HG03575 (cell line): ENCODE data around the gene RRAGC.
"Not testable (repeated sequence)": the region's sequence is repeated elsewhere in the genome, so short reads cannot be mapped to it uniquely, and the experiment has no call there.

ENCODE experiments used
- ATAC-seq: cut with Tn5 transposase; IDR thresholded peaks from one replicate; pipeline ENCODE4 v1.9.1; 2021; ENCODE audit not compliant: unreplicated experiment, insufficient number of reproducible peaks, low FRiP score; ENCODE audit errors: extremely low read depth

RRAGC gene

DNA sequence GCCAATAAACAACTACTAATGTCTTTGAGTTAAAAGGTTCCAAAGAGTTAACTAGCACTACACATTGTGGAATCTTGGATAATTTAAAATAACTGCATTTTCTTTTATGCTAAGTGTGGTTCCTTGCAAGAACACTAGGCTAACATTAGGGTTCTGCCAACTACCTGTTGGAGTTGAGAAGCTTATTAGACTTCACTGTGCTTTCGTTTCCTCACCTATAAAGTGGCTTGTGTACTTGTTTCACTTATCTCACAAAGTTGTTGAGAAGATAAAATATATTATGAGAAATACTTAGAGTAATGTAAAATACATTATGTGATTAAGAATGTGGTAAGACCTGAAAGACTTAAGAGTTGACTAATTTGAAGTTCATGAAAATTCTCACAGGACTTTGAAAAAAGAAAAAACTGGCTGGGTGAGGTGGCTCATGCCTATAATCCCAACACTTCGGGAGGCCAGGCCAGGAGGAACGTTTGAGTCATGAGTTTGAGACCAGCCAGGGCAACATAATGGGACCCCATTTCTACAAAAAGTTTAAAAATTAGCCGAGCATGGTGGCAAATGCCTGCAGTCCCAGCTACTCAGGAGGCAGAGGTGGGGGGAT is 5.6 kb upstream of the RRAGC start:
- no peak for ATAC-seq

DNA sequence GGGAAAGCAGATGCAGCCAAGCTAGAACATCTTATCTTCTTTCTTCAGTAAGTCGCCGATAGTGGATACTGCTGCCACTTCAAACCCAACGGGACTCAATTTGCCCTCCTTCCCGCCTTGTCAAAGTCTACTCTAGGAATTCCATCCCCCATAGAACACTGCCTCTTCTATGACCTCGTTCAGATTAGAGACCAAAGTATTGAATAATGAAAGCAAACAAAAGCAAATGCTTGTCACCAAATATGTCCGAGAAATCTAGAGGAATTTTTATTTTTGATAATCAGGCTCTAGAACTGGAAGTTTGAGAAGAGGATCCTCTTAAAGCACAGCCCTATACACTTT is 853 bp upstream of the RRAGC start:
- ATAC-seq, result no peak

DNA sequence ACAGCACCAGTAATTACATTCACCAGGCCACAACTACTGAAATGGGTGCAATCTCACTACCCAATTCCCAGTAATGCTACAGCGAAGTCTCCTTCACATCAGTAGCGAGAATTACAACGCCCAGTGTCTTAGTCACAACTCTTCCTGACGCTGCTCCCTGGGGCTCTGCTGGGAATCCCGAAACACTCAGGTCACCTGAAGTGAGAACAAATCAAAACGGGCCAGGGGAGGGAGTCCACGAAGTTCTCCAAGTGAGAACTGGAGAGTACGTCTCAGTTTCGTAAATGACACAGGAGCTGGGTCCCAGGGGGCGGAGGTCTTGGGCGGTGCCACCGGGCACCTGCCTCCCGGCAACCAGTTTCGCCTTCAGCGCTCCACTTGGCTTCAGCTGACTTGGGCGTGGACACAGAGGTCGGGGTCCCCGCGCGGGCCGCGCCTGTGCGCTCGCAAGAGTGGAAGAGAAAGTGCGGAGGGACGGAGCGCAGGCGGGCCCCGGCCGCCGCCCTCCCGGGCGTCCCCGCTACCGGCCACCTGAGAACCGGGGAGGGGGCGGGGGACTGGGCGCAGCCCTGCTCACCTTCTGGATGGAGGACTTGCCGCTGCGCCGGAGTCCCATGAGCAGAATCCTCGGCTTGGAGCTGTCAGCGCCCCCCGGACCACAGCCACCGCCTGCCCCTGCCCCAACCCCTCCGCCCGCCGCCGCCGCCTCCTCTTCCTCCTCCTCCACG is 575 bp downstream of the RRAGC start:
- no peak for ATAC-seq

DNA sequence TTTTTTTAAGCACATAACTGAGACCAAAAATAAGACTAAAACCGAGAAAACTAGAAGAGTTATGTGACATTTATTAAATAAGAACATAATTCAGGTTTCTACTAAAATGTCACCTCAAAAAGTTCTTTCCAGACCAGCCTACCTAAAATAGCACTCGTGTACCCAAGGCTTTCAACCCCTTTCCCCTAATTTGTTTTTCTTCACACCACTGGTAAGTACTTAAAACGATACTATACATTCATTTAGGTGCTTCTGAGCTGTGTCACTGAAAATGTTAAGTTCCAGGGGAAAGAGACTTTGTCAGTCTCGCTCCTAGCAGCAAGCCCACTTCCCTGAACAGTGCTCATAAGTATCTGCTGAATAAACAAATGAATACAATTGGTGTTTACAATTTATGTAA is 6.8 kb downstream of the RRAGC start:
- no peak for ATAC-seq

DNA sequence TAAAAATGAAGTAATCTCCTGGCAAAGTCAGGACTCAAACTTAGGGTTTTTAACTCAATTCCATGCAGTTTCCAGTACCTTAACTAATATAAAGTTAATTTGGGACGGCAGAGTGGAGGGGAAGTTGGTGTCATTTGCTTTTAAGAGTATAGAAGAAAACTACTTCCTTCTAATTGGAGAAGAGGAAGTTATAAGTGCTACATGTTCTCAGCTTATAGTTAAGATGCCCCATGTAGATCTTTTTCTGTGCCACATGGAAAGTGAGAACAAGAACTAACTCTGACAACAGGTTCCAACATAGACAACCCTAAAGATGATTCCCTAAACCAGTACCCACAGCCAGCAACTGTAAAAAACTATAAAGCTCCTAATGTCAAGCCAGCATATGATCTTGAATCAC is 11.5 kb downstream of the RRAGC start:
- no peak for ATAC-seq

DNA sequence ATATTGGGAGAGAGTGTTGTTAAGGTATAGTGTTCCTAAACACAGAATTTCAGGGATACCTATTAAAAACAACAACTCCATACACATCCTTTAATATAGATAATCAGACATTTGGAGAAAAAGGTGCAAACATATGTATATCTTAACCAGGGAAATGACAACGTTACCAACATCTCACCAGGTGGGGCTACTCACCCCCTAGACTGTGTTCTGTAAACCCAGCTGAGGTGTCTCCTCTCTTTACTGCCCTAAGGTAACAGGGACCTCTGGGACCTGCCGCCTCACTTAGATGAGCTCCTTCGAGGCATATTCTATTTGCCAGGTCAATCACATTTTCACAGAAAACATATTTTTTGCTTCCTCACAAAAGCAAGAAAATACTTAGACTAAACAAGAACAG is 13.4 kb downstream of the RRAGC start:
- no peak for ATAC-seq

DNA sequence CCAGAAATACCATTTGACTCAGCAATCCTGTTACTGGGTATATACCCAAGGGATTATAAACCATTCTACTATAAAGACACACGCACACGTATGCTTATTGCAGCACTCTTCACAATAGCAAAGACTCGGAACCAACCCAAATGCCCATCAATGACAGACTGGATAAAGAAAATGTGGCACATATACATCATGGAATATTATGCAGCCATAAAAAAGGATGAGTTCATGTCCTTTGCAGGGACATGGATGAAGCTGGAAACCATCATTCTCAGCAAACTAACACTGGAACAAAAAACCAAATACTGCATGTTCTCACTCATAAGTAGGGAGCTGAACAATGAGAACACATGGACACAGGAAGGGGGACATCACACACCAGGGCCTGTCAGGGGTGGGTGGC is 14.5 kb downstream of the RRAGC start:
- not testable (repeated sequence) for ATAC-seq

DNA sequence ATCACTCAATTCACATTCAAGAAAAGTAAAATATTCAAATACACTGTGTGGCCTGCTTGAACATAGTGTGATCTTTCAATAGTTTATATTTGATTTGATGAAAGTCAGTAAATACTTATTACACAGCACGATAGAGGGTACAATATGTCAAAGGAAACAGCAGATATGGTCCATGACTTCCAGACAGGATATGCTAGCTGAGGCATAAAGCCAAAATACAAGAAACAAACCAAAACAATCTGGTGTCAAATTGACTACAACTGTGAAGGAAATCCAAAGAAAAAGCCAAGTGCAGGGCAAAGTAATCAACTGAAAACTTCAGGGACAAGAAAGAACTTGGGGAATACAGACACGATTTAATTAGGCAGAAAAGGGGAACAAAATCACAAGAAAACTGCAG is 19.3 kb downstream of the RRAGC start:
- no peak for ATAC-seq

DNA sequence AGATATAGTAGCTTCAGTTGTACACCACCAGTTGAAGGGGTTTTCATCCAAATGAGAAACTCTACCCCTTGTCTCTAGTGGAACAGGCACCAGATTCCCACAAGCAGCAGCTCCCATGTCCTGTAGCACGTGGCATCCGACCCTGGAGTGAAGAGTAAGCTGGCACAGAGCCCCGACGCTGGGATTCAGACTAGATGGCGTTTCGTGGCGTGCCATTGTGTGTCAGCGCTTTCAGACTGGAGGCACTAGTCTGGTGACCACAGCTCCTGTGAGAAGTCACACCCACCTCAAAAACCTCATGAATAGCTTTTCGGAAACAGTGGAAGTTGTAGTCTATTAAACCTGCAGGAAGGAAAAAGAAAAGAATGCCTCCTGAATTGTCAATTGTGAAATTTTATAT is 20.2 kb downstream of the RRAGC start:
- ATAC-seq, result no peak

DNA sequence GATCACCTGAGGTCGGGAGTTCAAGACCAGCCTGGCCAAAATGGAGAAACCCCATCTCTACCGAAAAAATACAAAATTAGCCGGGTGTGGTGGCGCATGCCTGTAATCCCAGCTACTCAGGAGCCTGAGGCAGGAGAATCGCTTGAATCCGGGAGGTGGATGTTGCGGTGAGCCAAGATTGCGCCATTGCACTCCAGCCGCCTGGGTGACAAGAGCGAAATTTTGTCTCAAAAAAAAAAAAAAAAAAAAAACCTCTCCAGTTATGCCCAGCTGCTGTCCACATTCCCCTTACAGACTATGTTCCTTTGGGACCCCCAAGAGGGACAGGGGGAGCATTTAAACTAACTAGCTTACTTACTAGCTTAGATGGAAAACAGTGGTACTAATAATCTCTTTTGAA is 23.3 kb downstream of the RRAGC start:
- not testable (repeated sequence) for ATAC-seq

DNA sequence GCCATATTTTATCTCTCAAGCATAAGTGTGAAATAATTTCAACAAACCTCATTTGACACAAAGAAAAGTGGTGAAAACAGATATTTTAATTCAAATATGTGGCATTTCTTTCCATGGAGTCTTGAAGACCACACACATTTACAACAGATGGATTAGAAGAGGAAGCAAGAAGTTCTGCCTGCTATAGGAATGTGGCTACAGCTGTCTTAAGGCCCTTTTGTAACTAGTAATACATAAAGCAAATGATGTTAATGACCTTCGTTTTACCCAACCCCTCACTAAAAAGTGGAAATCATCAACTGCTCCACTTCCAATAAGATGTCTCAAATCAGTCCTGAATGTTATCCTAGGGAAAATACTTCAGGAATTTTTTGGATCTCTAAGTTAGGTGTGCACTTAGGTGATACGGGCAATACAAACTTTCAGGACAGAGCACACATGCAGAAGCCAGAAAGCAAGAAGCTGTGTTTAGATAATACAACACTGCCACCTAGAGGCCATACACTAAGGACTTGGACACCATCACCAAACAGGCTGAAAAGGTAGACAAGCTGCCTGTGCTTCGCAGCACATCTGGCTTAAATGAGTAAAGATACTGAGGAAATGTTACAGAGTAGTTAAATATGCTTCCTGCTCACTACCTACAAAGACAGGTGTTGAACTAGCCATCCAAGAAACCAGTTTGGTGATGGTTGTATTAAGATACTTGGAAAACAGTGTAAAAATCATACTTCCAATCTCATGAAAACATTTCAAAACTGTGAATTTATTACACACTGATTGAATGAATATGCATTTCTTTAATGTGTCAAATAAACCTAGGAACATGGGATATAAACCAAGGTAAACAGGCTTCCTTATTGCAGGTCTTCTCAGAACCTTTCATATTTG is 24.4 kb downstream of the RRAGC start:
- ATAC-seq, result no peak

DNA sequence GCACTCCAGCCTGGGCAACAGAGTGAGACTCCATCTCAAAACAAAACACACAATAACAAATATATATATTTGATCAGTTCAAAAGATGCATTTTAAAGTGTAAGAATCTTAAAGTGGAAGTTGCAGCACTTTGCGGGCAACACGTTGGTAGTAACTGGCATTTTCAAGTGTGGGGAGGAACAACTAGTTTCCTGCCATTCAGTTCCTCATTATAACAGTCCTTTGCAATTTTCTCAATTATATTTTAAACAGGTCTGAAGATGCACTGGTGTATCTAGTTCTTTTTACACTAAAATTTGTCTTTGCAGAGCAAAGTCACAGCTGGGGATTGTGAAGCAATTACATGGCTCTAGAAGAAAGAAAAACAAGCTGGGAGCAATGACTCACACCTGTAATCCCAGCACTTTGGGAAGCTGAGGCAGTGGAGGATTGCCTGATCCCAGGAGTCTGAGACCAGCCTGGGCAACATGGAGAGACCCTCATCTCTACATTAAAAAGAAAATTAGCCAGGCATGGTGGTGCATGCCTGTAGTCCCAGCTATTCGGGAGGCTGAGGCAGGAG is 25.3 kb downstream of the RRAGC start:
- no peak for ATAC-seq

DNA sequence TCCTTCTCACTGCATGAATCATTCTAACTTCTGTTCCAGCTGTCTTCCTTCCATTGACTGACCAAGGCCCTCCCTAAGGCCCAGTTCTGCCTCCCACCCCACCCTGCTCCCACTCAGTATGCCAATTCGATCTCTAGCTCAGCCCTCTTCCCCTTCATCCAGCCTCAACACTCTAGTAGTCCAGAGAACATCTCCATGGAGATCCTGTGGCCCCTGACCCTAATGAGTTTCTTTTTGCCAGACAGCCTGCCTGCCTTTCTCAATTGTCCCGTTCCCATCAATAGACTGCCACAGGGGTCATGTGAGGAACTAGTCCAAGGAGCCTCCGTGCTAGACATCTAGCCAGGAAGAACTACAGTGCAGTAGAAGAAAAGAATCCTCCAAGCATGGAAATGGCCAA is 26.4 kb downstream of the RRAGC start:
- no peak for ATAC-seq

DNA sequence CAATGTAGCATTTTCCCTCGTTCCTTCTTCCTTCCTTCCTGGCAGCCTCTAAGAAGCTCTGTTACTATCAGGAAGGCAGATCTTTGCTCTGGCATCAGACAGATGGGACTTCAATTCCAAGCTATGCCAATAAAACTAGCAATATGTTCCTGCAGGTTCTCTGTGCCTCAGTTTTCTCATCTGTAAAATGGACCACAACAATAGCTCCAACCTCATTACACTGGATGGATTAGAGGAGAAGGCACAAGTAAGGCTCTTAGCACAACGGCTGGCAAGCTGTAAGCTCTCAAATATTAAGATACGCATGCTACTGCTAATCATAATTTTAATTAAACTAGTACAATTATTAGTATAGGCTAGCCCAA is 27.2 kb downstream of the RRAGC start:
- ATAC-seq, result no peak

DNA sequence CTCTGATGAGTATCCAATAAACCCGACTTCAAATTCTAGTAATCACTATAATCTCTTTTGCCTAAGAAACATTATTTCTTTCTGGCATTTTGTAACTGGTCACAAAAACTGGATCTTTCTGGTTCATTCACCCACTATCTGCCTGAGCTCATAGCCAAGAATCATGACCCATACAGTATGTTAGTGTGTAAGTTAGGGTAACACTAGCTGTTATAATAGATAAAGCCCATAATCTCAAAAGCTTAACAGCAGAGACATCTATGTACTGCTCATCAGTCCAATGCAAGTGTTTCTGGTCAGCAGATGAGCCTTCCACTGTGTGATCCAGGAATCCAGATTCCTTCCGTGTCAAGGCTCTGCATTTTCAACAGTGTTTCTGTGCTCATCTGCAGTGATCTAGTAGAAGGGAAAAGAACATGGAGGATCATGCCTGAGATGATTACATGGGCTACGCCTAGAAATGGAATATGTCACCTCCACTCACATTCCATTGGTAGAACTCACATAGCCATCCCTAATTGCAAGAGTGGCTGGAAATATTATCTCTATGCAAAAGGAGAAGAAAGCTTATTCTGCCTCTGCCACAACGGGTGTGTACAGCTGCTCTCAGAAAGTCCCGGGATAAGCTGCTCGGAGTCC is 27.7 kb downstream of the RRAGC start:
- no peak for ATAC-seq

DNA sequence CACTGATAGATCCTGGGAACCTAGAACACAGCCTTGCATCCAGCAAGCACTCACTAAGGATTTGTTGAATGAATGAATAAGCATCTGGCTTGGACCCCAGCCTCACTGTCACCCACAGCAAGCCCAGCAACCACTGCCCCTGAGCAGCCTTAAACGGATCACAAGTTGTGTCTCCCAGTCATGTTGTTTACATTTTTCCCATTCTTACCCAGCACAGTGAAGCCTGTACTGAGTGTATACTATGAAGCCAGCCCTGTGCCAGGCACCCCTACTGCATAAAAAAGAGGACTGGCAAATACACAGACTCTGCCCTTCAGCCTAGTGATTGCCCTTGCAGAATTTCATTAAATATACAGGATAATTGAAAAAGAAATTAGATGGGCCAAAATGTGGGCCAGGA is 30.2 kb downstream of the RRAGC start:
- ATAC-seq, result no peak

DNA sequence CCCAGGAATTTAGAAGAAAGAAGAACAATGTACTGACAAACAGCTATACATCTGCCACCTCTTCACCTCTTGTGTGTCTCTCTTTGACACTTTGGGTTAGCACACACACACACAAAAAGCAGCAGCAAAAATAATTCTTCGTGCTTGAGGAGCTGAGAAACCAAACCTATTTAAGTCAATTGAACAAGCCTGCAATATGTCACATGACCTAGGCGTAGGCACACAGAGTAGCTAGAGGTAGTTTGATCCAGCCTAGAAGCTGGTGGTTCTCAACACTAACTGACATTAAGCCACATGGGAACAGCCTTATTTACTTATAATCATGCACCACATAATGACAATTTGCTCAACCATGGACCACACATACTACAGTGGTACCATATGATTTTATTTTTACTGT is 32.3 kb downstream of the RRAGC start:
- ATAC-seq, result no peak

DNA sequence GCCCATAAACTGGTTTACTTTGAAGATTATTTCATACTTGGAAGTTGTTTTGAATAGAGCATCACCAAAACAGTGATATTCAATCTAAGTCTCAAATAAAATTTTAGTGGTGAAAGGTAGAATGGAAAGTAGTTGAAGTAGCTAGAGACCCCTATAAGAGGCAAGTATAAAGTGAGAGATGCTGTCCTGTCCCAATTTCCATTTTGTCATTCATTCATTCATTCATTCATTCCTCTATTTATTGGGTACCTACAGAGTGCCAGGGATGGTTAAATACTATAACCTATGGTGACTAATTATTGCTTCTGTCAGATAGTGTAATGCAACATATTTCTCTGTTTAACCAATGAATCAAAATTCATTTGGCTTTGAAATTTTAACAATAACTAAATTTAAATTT is 32.7 kb downstream of the RRAGC start:
- no peak for ATAC-seq

DNA sequence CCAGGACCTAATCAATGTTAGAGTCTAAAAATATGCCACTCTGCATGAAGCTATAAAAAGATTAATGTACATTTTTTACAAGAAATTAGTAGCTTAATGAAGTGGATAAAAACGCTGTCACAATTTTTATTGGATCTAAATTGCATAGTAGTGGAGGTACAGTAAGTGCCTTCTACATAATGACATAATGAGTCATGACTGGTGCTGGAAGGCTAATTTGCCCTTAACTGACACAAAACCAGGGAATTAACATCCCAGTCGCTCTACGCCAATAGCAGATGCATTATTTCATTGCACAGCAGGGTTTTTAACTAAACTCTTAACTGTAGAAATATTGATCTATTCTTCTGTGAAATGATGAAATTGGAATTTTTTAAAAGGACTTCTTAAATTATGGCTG is 33.3 kb downstream of the RRAGC start:
- ATAC-seq, result no peak

DNA sequence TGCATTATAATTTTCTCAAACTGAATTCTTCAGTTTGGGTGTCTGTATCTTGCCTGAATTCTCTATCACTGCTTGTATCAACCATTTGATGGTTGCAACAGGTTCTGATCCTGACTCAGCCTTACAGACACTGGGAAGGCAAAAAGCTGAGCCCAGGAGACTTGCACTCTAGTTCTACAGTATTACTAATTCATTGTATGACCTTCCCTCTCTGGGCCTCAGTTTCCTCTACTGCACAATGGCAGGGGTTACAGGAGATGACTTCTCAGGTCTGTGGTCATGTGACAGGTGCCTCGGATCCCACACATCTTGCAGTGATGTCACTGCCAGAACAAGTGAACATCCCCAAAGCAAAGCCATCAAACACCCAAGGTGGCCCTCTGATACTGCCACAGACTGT is 38.7 kb downstream of the RRAGC start:
- no peak for ATAC-seq
